HEK293 (cell line): ENCODE results near the gene MED25.

Source experiments
- CTCF ChIA-PET: fragments of 350-600 bp; formaldehyde crosslinking; extraction: SDS; loops from one replicate; lab custom pipeline; 2021; ENCODE audit warnings: antibody characterized with exemption; lab: Yijun Ruan, JAX
- POLR2A ChIA-PET: fragments of 300-600 bp; formaldehyde crosslinking; extraction: SDS; loops from one replicate; lab custom pipeline; 2020; ENCODE audit warnings: antibody characterized with exemption, inconsistent platforms; lab: Yijun Ruan, JAX
- H3K27ac ChIP-seq: fragments of 200-500 bp; sonication (Bioruptor generic); 2 replicates; pipeline ENCODE4 v1.5.1; 2014; ENCODE audit warnings: low read depth, low read length, control low read depth, inconsistent platforms; ENCODE audit errors: extremely low read depth
- H3K36me3 ChIP-seq, 2 experiments: fragments of 200-500 bp in 1 of 2; sonication (Bioruptor generic) in 1 of 2; 1 replicate in 1 of 2; 2 replicates in 1 of 2; pipeline ENCODE4 v1.5.1; 2014 to 2017; ENCODE audit warnings: inconsistent platforms in 2 of 2, low read length in 2 of 2; ENCODE audit not compliant: control insufficient read depth in 2 of 2, insufficient read depth in 1 of 2
- H3K4me1 ChIP-seq: fragments of 200-500 bp; sonication (Bioruptor generic); 2 replicates; pipeline ENCODE4 v1.5.1; 2014; ENCODE audit warnings: mild to moderate bottlenecking, low read length, inconsistent platforms; ENCODE audit not compliant: control insufficient read depth, insufficient read depth
- H3K4me3 ChIP-seq: 2 replicates; pipeline ENCODE4 v1.5.1; 2011; ENCODE audit warnings: low read depth, mild to moderate bottlenecking, control low read depth, low read length, moderate library complexity
- H3K9me3 ChIP-seq: fragments of 200-500 bp; sonication (Bioruptor generic); 2 replicates; pipeline ENCODE4 v1.5.1; 2014; ENCODE audit warnings: low read depth, low read length, inconsistent platforms; ENCODE audit not compliant: control insufficient read depth, insufficient read depth
- HOXC10 ChIP-seq: sonication (generic); formaldehyde crosslinking; IDR thresholded peaks from 2 replicates; pipeline ENCODE4 v1.8.1; 2023; ENCODE audit warnings: mild to moderate bottlenecking, missing genetic modification reagents
- KLF10 ChIP-seq: fragments of 450-650 bp; IDR thresholded peaks from 2 replicates; pipeline ENCODE4 v1.5.1; 2018; ENCODE audit warnings: missing biosample characterization, mild to moderate bottlenecking, missing genetic modification characterization
- REPIN1 ChIP-seq: fragments of 450-650 bp; formaldehyde crosslinking; IDR thresholded peaks from 2 replicates; pipeline ENCODE4 v1.5.1; 2017; ENCODE audit warnings: missing biosample characterization, missing genetic modification characterization, low read depth
- SETDB1 ChIP-seq: IDR thresholded peaks from one replicate; pipeline ENCODE4 v1.6.1; 2017; ENCODE audit warnings: mild to moderate bottlenecking, low read length, moderate library complexity, mixed read lengths; ENCODE audit not compliant: insufficient read length
- ZNF121 ChIP-seq: fragments of 450-650 bp; formaldehyde crosslinking; IDR thresholded peaks from 2 replicates; pipeline ENCODE4 v1.5.1; 2016; ENCODE audit warnings: missing biosample characterization, missing genetic modification characterization
- ZNF16 ChIP-seq: fragments of 450-650 bp; formaldehyde crosslinking; IDR thresholded peaks from 2 replicates; pipeline ENCODE4 v1.5.1; 2016; ENCODE audit warnings: low read depth, missing biosample characterization, missing genetic modification characterization
- ZNF366 ChIP-seq: fragments of 450-650 bp; formaldehyde crosslinking; conservative IDR thresholded peaks from 2 replicates; pipeline ENCODE4 v1.5.1; 2016; ENCODE audit warnings: missing biosample characterization, missing genetic modification characterization
- ZNF416 ChIP-seq: fragments of 450-650 bp; formaldehyde crosslinking; IDR thresholded peaks from 2 replicates; pipeline ENCODE4 v1.5.1; 2016; ENCODE audit warnings: missing biosample characterization, missing genetic modification characterization
- ZSCAN30 ChIP-seq: fragments of 450-650 bp; IDR thresholded peaks from 2 replicates; pipeline ENCODE4 v1.5.1; 2018; ENCODE audit warnings: missing biosample characterization, mild to moderate bottlenecking, missing genetic modification characterization, moderate library complexity
- TF ChIP-seq, protein P1 (sequence below): fragments of 450-650 bp; IDR thresholded peaks from 2 replicates; pipeline ENCODE4 v1.5.1; 2018; ENCODE audit warnings: missing biosample characterization, mild to moderate bottlenecking, missing genetic modification characterization
- TF ChIP-seq, protein P2 (sequence below): fragments of 450-650 bp; formaldehyde crosslinking; IDR thresholded peaks from 2 replicates; pipeline ENCODE4 v1.5.1; 2016; ENCODE audit warnings: missing biosample characterization, missing genetic modification characterization
- TF ChIP-seq, protein P3 (sequence below): fragments of 450-650 bp; formaldehyde crosslinking; IDR thresholded peaks from 2 replicates; pipeline ENCODE4 v1.5.1; 2016; ENCODE audit warnings: missing biosample characterization, missing genetic modification characterization
- TF ChIP-seq, protein P4 (sequence below): fragments of 450-650 bp; formaldehyde crosslinking; IDR thresholded peaks from 2 replicates; pipeline ENCODE4 v1.5.1; 2016; ENCODE audit warnings: missing biosample characterization, missing genetic modification characterization

Gene MED25

DNA sequence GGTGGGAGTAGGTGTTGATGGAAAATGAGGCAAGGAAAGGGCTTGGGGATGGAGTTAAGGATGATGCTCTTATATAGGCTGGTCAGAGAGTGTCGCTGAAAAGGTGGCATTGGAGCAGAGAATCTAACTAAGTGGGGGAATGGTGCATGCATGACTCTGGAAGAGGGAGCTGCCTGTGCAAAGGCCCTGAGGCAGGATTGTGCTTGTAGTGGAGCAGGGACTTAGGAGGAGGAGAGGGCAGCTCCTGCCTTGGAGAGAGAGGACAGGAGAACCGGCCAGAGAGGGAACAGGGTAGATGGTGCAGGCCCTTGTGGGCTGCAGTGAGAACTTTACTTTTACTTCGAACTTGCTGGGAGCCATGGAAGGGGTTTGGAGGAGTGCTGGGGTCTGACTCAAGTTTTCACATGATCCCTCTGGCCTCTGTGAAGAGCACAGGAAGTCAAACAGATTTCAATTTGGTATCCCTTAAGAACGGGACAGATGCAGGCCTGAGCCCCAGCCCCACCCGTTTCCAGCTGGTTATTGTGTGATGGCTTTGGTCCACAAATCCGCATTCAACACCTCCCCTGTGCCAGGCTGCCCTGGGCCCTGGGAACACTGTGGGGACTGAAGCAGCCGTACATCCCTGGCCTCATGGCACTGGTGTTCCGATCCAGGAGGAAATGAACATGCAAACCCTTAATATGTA lies 44.3 kb upstream of the MED25 start (continued):
- TF ChIP-seq, protein P1, sequence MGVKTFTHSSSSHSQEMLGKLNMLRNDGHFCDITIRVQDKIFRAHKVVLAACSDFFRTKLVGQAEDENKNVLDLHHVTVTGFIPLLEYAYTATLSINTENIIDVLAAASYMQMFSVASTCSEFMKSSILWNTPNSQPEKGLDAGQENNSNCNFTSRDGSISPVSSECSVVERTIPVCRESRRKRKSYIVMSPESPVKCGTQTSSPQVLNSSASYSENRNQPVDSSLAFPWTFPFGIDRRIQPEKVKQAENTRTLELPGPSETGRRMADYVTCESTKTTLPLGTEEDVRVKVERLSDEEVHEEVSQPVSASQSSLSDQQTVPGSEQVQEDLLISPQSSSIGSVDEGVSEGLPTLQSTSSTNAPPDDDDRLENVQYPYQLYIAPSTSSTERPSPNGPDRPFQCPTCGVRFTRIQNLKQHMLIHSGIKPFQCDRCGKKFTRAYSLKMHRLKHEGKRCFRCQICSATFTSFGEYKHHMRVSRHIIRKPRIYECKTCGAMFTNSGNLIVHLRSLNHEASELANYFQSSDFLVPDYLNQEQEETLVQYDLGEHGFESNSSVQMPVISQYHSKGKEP (tag by site-specific recombination): no peak
- TF ChIP-seq ZNF16 (tag by site-specific recombination) (peak; percentile 56; the same call in 1 of the 2 replicates), REPIN1 (tag by site-specific recombination) (no peak), KLF10 (tag by site-specific recombination) (no peak), SETDB1 (no peak), ZNF416 (tag by site-specific recombination) (no peak), ZNF366 (no peak)
- TF ChIP-seq, protein P2, sequence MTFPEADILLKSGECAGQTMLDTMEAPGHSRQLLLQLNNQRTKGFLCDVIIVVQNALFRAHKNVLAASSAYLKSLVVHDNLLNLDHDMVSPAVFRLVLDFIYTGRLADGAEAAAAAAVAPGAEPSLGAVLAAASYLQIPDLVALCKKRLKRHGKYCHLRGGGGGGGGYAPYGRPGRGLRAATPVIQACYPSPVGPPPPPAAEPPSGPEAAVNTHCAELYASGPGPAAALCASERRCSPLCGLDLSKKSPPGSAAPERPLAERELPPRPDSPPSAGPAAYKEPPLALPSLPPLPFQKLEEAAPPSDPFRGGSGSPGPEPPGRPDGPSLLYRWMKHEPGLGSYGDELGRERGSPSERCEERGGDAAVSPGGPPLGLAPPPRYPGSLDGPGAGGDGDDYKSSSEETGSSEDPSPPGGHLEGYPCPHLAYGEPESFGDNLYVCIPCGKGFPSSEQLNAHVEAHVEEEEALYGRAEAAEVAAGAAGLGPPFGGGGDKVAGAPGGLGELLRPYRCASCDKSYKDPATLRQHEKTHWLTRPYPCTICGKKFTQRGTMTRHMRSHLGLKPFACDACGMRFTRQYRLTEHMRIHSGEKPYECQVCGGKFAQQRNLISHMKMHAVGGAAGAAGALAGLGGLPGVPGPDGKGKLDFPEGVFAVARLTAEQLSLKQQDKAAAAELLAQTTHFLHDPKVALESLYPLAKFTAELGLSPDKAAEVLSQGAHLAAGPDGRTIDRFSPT (tag by site-specific recombination): no peak
- TF ChIP-seq, protein P3, sequence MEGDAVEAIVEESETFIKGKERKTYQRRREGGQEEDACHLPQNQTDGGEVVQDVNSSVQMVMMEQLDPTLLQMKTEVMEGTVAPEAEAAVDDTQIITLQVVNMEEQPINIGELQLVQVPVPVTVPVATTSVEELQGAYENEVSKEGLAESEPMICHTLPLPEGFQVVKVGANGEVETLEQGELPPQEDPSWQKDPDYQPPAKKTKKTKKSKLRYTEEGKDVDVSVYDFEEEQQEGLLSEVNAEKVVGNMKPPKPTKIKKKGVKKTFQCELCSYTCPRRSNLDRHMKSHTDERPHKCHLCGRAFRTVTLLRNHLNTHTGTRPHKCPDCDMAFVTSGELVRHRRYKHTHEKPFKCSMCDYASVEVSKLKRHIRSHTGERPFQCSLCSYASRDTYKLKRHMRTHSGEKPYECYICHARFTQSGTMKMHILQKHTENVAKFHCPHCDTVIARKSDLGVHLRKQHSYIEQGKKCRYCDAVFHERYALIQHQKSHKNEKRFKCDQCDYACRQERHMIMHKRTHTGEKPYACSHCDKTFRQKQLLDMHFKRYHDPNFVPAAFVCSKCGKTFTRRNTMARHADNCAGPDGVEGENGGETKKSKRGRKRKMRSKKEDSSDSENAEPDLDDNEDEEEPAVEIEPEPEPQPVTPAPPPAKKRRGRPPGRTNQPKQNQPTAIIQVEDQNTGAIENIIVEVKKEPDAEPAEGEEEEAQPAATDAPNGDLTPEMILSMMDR: no peak
- TF ChIP-seq, protein P4, sequence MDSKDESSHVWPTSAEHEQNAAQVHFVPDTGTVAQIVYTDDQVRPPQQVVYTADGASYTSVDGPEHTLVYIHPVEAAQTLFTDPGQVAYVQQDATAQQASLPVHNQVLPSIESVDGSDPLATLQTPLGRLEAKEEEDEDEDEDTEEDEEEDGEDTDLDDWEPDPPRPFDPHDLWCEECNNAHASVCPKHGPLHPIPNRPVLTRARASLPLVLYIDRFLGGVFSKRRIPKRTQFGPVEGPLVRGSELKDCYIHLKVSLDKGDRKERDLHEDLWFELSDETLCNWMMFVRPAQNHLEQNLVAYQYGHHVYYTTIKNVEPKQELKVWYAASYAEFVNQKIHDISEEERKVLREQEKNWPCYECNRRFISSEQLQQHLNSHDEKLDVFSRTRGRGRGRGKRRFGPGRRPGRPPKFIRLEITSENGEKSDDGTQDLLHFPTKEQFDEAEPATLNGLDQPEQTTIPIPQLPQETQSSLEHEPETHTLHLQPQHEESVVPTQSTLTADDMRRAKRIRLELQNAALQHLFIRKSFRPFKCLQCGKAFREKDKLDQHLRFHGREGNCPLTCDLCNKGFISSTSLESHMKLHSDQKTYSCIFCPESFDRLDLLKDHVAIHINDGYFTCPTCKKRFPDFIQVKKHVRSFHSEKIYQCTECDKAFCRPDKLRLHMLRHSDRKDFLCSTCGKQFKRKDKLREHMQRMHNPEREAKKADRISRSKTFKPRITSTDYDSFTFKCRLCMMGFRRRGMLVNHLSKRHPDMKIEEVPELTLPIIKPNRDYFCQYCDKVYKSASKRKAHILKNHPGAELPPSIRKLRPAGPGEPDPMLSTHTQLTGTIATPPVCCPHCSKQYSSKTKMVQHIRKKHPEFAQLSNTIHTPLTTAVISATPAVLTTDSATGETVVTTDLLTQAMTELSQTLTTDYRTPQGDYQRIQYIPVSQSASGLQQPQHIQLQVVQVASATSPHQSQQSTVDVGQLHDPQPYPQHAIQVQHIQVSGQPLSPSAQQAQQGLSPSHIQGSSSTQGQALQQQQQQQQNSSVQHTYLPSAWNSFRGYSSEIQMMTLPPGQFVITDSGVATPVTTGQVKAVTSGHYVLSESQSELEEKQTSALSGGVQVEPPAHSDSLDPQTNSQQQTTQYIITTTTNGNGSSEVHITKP (tag by site-specific recombination): no peak

DNA sequence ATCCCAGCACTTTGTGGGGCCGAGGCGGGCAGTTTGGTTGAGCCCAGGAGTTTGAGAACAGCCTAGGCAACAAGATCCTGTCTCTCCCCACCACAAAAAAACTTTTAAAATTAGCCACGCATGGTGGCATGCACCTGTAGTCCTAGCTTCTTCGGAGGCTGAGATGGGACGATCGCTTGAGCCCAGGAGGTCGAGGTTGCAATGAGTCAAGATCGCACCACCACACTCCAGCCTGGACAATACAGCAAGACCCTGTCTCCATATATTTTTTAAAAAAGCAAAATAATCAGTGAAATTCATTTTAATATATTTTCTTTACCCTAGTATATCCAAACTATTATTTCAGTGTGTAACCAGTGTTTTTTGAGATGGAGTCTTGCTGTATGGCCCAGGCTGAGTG lies 43.1 kb upstream of the MED25 start:
- ChIA-PET POLR2A (no interaction called here), CTCF (interaction anchor here (0.7 kb wide), 1 partner anchor 102 kb away, joined by 3 read pairs; no protein-coding TSS in a partner anchor)
- Histone ChIP-seq H3K9me3 (no peaks in the 10 kb centered on the region), H3K4me3 (no peak overlapping the region), H3K36me3 (peaks cover 9 to 11% of the 10 kb centered on the region in 2 experiments; a peak in 2 of 3 replicates), H3K27ac (no peak overlapping the region), H3K4me1 (no peaks in the 10 kb centered on the region)
- TF ChIP-seq ZNF121 (tag by site-specific recombination) (peak; percentile 49; the same call in 1 of the 2 replicates), ZSCAN30 (tag by site-specific recombination) (no peak), HOXC10 (CRISPR knock-in tag) (no peak)
